GM19240 (cell line): ENCODE measurements around the gene IL10RA.
"Not testable (repeated sequence)": the region's sequence is repeated elsewhere in the genome, so short reads cannot be mapped to it uniquely, and the experiment has no call there.

Source experiments
- DNase-seq: peaks from one replicate; pipeline ENCODE4 v3.0.0; 2011; ENCODE audit warnings: low spot score; ENCODE audit not compliant: insufficient read length

The IL10RA gene

DNA sequence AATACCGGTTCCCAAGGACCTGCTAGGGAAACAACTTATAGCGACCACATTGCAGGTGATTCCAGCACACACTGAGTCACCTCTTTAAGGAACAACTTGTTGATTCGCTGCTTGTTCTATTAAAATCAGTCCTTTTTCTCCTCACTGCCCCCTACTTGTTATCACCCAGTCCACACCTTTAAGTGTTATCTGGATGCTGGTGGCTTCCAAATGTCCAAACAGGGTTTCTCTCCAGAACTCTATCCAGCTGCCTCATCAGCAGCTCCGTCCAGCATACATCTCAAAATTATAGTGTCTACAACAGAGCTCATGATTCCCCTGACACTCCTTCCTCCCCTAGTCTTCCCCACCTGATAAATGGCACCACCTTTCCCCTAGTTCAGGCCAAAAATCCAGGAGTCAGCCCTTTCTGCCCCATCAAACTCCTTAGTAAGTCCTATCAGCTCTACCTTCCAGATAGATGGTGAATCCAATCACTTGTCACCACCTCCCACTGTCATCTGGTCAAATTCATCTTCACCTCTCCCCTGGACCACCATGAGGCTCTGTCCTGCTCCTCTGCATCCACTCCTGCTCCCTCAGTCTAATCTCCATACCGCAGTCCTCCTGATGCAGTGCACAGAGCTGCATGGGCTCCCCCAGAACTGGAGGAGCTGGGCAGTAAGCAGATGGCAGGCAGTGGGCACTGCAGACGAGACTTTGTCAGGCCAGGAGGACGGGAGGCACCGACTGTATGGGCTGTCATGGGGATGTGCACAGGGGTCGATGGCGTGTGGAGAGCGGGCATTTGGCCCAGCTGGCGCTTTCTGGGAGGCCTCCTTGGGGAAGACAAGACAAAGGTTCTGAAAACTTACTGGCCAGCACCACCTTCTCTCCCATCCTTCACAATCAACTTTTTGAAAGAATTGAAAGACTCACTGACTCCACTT, 19.3 kb downstream of the IL10RA start:
- DNase-seq, result no peak

DNA sequence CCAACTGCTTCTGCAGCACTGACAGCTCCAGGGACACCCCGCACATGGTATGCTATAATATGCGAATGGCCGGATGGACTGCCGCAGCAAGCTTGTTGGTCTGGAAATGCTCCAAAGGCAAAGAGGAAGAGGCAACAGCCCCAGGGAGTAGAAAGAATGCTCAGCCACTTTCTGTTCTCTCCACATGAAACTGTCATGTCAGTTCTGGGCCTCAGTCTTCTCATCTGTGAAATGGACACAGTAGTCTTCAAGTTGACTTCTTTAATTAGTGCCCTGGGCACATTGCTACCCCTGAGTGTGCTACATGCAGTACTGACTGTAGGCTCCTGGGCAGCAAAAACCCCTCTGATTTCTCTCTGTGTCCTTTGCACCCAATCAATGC, 19.9 kb downstream of the IL10RA start:
- DNase-seq, result no peak

DNA sequence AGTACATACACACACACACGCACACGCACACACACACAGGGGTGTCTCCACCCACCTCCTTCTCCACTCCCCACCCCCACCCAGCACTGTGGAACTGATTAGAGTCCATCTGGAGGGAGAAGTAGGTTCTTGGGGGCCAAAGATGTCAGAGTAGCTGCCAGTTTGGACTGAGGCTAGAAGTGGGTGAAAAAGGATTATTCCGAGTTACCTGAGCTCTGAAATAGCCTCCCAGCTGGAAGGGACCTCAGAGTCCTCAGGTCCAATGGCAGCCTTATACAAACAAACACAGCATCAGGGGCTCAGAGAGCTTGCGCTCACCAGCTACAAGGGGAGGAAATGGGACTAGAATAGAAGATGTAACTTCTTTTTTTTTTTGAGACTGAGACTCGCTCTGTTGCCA, 20.8 kb downstream of the IL10RA start:
- no peak for DNase-seq

DNA sequence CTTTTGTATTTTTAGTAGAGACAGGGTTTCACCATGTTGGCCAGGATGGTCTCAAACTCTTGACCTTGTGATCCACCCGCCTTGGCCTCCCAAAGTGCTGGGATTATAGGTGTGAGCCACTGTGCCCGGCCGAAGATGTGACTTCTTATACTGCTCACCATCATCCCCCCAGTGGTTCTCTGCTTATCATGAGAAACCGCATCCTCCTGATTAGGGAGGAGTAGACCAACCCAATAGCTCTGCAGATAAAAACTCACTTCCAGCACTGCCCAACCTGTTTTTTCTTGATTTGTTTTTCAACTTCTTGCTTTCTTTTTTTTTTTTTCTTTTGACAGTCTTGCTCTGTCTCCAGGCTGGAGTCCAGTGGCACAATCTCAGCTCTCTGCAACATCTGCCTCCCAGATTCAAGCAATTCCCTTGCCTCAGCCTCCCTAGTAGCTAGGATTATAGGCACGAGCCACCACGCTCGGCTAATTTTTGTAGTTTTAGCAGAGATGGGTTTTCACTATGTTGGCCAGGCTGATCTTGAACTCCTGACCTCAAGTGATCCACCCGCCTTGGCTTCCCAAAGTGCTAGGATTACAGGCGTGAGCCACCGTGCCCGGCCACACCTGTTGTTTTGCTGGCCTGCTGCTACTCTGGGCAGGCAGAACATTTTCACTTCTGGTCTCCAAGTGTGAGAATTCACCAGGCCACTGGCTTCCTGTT, 21.5 kb downstream of the IL10RA start:
- not testable (repeated sequence) for DNase-seq

DNA sequence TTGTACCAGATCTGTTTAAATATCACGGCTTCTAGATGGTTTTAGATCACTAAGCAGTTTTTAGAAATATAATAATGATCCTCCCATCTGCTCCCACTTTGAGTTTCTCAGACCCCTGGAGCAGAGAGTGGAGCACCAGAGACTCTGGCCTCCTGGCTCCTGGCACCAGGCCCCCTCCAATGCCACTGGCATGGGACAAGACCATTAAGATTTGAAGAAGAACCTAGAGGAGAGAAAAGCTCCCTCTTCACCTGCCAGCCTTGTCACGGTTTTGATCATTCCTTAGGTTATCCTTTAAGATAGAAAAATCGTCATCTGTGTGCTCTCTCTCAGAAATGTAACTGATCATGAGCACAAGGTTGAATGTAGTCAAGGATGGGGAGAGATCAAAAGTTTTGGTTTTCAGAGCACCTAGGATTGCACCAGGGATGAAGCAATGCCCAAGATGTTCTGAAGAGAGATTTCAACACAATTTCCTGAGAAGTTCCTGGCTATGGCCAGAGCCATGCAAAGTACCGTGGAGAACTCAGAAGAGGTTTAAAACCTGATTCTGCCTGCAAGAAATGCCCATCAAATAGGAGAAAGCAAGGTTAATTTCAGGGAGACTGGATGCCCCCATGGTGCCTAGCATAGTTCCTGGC, 22.2 kb downstream of the IL10RA start:
- no peak for DNase-seq

DNA sequence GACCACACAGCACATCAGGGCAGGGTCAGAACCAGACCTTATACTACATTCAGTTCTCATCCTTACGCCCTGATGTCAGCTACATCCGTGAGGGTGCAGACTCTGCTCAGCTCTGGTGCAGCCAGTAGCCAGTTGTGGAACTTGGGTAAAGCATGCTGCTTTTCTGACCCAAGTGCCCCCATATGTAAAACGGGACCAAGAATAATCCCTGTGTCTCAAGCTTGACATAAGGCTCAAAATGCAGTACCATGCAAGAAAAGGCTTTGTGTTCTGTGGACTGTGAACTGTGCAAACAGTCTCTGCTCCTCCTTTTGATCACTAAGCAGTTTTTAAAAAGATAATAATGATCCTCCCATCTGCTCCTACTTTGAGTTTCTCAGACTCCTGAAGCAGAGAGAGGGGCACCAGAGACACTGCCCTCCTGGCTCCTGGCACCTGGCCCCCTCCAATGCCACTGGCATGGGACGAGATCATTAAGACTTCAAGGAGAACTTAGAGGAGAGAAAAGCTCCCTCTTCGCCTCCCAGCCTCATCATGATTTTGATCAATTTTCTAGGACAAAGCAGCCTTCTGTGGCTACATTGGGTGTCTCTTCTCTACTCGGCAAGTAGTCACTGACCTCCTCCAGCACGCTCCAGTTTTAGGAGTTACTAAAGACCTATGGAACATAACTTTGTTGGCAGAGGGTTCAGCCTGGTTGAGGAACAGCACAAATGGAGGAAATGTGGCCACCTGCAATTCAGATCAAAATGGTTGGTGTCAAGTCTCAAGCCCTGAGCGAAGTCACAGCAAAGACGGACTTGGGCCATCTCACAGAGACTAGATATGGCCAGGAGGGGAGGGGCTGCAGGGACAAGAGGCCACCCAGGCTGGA, 23.9 kb downstream of the IL10RA start:
- DNase-seq, result no peak

DNA sequence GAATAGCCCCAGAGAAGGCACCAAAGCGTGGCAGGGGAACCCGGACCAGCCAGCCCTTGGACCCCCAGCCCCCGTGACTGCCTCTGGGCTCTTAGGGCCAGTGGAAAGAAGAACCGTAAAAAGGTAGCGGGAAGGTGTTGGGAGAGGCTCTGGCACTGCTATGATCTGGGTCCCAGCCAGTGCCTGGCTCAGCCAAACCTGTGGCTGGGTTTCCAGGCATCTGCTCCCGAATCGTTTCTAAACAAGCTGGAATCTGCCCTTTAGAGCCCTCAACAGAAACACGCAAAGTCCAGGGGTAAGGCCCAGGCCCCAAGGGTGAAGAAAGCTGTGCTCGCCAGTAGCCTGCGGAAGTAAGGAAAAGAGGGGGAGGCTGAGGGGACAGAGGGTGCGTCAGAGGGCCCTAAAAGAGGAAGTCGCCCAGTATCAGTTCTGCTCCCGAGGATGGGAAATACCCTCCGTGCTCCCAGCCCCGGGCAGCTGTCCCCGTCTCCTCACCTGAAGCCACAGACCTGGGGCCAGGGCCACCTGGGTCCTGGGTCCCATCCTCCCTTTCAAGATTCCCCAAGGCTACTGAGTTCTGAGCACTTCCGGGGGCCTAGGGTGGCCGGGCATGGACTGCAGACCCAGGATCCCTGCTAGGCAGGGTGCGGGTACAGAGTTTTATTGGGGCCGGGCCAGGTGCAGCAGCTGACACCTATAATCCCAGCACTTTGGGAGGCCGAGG, 24.7 kb downstream of the IL10RA start:
- peak; percentile 45 for DNase-seq

DNA sequence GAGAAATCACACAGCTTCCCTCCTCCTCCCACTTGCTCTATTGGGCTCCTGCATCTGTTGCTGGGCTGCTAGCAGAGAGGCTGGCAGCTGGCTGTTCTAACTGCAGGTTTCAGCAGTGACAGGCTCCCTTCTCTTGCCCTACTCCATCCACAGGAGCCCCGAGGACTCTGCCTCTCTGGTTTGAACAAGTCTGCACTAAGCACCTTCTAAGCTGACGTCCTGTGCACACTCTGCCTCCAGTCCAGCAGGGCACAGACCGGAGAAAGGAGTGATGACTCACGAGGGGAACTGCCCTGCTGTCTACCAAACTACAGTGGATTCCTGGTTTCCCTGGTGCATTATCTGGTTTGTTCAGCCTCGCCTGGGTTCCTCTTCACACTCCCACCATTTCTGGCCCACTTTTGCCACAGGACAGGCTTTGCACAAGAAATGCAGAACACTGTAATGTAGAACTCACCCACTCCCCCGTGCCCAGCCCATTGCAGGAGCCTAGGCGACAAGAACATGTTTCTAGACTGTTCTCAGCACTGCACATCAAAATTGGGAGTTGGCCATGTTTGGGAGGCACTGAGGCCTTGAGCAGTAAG, 26.0 kb downstream of the IL10RA start:
- no peak for DNase-seq

DNA sequence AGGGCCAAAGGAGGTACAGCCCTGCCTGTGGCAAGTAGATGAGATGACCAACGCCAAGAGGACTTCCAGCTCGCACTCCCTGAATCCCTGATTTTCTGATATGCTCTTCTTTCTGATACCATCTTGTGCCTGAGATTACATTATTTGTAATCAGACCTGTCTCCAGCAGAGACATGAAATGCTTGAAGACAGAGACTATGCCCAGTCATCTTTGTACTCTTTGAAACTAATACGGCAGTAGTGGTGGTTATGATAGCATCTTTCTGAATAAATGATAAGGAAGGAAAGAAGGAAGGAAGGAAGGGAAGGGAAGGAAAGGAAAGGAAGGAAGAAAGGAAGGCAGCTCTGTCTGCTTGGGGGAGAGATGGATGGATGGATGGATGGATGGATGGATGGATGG, 27.8 kb downstream of the IL10RA start:
- no peak for DNase-seq

DNA sequence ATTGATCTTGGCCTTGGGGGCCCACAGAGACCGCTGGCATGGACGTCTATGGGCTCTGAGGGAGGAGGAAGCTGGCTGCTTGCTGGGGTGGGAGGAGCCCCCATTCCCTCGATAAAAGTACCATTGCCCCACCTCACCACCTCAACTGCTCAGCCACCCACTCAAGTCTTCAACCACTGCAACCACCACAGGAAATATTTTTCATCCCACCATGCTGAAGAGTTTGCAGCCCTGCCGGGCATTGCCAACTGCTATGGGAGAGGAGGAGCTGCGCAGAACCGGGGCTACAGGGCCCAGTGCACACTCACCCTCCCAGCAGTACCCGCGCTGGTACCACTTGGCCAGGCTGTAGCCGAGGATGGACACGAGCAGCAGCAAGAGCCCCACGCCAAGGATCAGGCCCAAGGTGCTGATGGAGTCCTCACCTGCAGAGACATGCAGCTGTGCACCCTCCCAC, 29.2 kb downstream of the IL10RA start:
- DNase-seq, result no peak

DNA sequence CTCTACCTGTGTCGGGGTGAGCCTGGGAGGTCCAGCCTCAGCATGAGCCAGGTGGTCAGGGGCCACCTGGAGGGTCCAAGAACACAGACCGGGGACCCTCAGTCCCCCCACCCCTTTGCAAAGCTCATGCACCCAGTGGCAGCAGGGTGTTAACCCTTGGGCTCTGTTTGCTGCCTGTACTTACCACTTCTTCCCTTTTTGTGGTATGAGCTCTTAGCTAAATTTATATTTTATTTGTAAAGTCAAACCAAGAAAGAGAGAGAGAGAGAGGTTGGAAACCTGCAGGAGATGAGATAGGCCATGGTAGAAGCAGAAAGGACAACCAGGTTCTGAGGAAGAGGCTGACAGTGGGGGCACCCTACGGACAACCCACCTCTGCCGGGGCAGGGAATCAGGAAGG, 29.9 kb downstream of the IL10RA start:
- no peak for DNase-seq

DNA sequence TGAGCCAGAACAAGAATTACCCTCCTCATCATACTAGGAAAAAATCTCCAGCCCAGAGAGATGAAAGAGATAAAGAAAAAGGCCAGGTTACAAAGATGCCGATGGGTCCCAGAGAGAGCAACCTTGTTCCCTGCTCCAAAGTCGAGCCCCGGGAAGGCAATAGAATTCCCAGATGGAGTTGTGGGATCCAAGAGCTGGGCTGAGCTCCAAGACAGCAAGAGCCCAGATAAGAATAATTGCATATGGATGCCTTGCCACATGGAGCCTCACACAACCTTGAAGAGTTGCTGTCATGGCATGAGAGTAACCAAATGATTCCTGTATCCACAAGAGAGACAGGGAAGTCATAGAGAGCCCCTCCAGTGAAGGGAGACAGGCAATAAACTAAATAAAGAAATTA, 30.9 kb downstream of the IL10RA start:
- DNase-seq, result no peak

DNA sequence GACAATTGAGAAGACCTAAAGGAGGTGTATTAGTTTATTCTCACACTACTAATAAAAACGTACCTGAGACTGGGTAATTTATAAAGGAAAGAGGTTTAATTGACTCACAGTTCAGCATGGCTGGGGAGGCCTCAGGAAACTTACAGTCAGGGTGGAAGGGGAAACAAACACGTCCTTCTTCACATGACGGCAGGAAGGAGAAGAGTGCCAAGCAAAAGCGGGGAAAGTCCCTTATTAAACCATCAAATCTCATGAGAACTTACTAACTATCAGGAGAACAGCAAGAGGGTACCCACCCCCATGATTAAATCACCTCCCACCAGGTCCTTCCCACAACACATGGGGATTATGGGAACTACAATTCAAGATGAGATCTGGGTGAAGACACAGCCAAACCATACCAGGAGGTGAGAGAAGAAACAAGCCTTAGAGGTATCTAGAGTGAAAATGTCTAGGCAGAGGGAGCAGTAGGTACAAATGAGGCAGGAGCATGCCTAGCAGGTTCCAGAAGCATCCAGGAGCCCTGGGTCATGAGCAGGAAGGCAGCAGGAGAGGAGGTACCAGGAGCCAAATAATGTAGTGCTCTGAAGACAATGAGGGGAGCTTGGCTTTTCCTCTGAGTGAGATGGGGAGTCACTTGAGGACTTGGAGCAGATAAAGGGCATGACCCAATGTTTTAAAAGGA, 31.6 kb downstream of the IL10RA start:
- DNase-seq, result no peak

DNA sequence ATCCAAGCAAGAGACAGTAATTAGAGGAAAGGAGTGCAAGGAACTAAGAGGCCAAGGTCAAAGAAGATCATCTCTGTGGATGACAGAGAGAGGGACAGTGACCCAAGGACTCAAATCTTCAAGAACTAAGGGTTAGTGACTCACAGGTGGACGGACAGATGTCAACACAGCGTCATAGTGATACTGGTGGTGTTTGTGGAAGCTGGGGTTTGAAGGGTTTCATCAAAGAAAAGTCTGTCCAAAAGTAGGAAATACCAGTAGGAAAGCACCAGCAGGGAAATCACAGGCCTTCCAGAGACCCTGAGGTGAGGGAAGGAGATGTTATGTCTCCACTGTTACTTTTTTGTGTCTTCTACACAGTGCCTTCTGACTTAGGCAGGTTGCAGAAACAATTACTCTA, 32.2 kb downstream of the IL10RA start:
- DNase-seq, result no peak

DNA sequence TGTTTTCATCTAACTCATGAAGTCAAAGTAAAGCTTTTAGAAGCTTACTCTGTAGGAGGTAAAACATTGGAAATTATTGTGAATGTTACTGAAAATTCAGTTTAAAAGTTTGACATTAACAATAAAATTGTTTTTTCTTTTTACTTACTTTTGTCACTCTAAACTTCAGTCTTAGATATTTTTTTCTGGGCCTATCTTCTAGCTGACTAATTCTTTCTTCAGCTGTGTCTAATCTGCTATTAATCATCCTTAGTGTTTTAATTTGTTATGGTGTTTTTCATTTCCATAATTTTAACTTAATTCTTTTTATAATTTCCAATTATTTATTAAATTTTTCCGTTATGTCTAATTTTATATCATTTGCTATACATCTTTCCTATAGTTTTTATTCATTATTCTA, 35.0 kb downstream of the IL10RA start:
- DNase-seq, result no peak

DNA sequence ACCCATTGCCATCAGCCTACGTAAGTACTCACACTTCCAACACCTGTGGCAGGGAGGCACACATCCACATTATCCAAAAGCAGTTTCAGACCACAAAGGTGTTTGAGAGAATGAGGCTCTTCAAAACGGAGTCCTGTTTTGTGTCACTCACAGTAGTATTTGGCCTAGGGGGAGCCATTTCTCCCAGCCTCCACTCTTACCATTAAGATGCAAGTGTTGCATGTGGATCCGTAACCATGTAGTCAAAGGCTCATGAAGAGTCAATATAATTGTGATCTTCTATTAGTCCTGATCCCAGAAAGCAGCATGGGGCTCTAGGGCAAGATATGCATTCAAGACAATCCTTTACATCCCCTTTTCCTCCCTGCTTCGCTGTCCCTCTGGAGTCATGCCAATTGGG, 41.5 kb downstream of the IL10RA start:
- DNase-seq, result no peak

DNA sequence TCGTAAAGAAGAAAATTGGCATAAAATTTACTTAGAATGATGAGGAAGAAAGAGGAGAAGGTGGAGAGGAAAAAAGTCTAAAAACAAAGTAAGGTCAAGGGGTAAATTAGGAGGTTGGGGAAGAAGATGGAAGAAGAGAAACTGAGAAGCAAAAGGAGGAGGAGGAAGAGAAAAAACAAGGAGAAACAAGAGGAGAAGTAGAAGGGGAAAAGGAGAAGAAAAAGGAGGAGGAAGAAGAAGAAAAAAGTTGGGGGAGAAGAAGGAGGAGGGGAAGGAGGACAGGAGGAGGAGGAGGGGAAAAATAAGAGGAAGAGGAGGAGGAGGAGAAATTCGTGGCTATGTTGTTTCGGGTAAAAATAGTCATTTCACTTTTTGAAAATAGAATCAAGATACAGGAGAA, 42.4 kb downstream of the IL10RA start:
- no peak for DNase-seq

DNA sequence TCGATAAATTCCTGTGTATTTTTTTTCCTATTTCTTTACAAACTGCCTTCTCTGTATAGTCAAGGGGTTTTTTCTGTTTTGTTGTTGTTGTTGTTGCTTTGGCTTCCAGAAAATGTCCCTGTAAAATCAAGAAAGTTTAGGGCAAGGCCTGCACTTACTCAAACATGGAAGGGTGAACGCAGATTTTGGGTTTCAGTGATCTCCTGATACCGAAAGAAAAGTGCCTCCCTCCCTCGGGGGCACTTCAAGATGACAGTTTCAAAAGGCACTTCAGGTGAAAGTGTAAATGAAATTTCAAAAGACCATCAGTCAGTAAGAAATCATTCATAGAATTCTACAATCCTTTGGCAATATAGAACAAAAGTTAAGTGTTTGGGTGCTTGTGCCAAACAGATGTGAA, 47.2 kb downstream of the IL10RA start:
- DNase-seq, result no peak

DNA sequence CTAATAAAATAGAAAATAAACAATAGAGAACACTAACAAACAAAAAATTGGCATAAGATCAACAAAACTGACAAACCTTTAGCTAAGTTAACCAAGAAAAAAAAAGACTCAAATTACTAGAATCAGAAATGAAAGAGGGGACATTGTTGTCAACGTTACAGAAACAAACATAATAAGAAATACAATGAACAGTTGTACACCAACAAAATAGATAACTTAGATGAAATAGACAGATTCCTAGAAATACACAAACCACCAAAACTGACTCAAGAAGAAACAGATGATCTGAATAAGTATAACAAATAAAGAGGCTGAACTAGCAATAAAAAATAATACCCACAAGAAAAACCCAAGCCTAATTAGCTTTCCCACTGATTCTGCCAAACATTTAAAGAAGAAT, 55.9 kb downstream of the IL10RA start:
- DNase-seq, result no peak

DNA sequence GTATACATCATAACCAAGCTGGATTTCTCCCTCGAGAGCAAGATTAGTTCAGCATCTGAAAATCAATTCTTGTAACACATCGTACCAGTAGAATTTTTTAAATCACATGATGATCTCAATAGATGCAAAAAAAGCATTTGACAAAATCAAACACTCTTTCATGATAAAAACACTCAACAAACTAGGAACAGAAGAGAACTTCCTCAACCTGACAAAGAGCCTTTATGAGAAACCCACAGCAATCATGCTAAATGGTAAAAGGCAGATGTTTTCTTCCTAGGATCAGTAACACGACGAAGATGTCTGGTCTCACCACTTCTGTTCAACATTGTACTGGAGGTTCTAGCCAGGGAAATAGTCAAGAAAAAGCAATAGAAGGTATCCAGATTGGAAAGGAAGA, 56.6 kb downstream of the IL10RA start:
- DNase-seq, result no peak
